ENCODE results near the gene BCL7A. TPM values are rescaled to one million over a fixed set of nuclear protein-coding genes. Genes with fewer than 3 reads are reported as not detected.

BCL7A gene
- total RNA-seq, 1 experiment from 2014 or later = 2.4 TPM

DNA sequence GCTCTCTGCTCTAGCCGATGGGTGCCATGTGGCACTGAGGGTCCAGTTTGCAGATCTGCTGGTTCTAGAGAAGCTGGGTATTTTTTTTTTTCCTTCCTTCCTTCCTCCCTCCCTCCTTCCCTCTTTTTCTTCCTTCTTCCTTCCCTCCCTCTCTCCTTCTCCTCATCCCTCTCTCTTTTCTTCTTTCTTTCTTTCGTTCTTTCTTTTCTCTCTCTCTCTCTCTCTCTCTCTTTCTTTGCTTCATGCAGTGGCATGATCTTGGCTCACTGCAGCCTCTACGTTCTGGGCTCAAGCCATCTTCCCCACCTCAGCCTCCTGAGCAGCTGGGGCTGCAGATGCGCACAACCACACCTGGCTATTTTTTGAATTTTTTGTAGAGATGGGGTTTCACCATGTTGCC lies 2.7 kb upstream of the BCL7A start:
- no peak for DNase-seq
- Histone ChIP-seq H3K9me3 (0 out of 2 replicates have a peak, but pooled peaks cover 2% of the 10 kb centered on the region), H3K4me3 (no peak overlapping the region), H3K27me3 (no peaks in the 10 kb centered on the region), H3K36me3 (no peaks in the 10 kb centered on the region)

DNA sequence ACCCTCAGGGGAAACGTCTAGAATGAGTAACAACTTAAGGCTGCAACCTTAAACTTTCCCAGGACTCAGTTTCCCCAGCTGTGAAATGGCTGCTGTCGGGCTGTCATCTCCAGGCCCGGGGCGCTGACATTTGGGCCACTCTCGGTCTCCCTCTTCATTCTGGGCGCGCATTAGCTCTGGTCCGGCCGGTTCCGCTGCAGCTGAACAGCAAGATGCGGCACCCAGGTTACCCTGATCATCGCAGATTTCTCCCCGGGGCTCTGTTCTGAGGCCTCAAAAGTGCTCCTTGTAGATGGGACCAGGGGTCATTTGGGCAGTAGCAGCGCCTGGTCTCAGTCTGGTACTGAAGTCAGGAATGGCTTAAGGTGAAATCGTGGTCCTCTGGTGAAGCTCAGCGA lies 890 bp upstream of the BCL7A start:
- Histone ChIP-seq H3K27me3 (no peaks in the 10 kb centered on the region), H3K4me3 (peak overlapping the region; percentile 54), H3K36me3 (no peaks in the 10 kb centered on the region), H3K9me3 (0 out of 2 replicates have a peak, but pooled peaks cover 2% of the 10 kb centered on the region)
- DNase-seq = no peak

DNA sequence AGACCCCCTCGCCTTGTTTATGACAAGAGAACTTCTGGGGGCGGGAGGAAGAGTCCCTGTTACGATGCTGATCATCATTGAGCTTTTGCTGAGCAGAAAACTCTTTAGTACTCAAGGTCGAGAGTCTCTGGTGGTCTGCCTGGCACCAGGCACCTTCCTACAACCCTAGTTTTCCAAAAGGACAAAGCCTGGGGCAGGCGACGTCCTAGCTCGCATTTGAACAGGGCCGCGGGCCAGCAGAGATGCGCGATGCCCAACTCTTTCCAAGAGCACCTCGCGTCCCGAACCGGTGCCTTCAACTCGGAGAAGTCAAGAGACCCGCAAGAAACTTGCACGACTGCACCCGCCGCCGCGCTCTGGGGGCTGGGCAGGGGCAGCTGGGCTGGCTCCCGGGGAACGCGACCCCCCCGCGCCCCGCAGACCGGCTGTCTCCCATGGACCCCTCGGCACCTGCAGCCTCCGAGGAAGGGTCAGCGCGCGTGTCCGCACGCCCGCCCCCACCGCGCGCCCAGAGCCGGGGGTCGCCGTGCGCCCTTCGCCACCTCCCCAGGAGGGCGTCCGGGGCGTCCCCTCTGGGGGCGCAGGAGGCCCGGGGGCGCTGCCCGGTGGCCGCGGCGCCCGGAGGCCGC lies 377 bp upstream of the BCL7A start:
- Histone ChIP-seq H3K36me3 (no peaks in the 10 kb centered on the region), H3K4me3 (peak overlapping the region; percentile 54)
- DNase-seq = peak; percentile 27

DNA sequence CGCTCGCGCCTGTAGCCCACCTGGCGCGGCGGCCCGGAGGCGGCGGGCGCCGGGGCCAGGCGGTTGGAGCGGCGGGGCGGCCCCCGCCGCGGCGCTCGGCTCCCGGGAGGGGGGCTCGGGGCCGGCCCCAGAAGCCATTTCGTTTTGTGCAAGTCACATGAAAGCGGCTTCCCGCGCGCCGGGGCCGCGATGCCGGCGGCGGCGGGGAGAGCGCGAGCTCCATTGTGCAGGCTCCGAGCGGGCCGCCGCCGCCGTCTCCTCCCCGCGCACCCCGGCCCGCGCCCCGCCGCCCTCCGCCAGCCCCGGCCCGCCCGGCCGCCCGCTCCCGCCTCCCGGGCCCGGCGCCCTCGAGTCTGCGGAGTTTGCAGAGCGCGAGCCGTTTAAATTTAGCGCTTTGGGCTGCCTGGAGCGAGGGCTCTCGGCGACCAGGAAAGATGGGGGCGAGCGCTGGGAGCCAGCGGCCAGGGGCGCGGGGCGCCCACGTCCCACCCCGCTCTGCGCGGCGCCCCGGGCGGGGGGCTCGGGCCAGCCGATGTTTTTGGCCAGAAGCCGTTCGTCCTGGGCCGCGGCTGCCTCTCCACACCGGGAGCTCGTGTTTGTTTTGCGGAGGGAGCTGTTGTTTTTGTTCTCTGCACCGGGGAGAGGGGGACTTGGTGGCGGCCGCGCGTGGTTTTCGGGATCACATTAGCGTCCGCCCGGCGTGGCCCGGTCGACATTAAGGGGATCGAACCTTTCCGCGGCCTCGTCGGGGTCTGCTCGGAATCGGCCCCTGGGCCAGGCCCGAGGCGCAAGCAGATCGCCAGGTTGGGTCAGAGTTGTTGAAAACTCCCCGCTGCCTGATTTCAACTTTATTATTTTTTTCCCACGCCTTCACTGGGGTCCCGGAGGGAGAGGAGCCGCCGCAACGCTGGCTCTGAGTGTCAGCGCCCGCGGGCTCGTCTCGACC lies 982 bp downstream of the BCL7A start:
- no peaks in the 10 kb centered on the region for H3K27me3 ChIP-seq
- no peaks in the 10 kb centered on the region for H3K36me3 ChIP-seq
- 0 out of 2 replicates have a peak, but pooled peaks cover 2% of the 10 kb centered on the region for H3K9me3 ChIP-seq
- peak; percentile 37 for DNase-seq
- peak overlapping the region; percentile 43 for H3K4me3 ChIP-seq

More for the DNA sequence above, 377 bp upstream of the BCL7A start:
- Histone ChIP-seq H3K27me3 (no peaks in the 10 kb centered on the region), H3K9me3 (0 out of 2 replicates have a peak, but pooled peaks cover 2% of the 10 kb centered on the region)

DNA sequence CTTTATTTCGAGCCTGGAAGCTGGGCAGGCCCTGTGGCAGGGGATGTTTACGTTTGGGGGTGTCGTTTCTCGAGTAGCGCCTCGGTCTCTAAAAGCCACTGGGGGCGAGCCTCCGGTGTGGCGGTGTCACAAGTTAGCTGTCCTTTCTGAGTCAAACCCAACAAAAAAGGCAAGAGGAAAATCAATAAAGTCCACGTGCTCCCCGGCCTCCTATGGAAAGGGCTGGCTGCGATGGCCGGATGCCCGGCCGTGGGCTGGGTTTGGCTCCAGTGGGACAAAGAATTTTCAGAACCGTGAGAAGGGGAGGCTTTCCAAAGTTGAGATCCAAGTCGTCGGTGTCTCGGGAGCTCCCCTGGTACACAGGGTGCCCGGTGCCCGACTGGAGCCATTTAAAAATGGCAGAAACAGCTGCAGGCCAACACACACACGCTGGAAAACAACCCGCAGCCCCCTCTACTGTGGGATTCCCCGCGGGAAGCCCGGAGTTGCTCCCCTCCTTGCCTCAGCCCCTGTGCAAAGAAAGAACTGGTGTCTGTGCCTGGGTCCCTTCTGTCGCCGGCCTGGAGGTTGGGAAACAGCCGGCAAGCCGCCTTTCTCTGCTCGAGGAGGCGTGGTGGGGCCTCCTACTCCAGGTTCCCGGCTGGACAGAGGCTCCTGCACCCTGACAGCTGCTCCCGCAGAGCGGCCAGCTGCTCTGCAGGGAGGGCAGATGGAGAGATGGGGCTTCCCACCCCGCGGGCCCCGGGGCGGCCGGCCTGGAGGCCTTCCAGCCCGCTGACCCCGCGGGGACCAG lies 1.9 kb downstream of the BCL7A start:
- DNase-seq = peak; percentile 74
- Histone ChIP-seq H3K27me3 (no peaks in the 10 kb centered on the region), H3K9me3 (no peaks in the 10 kb centered on the region), H3K36me3 (no peaks in the 10 kb centered on the region), H3K4me3 (peak overlapping the region; percentile 43)

DNA sequence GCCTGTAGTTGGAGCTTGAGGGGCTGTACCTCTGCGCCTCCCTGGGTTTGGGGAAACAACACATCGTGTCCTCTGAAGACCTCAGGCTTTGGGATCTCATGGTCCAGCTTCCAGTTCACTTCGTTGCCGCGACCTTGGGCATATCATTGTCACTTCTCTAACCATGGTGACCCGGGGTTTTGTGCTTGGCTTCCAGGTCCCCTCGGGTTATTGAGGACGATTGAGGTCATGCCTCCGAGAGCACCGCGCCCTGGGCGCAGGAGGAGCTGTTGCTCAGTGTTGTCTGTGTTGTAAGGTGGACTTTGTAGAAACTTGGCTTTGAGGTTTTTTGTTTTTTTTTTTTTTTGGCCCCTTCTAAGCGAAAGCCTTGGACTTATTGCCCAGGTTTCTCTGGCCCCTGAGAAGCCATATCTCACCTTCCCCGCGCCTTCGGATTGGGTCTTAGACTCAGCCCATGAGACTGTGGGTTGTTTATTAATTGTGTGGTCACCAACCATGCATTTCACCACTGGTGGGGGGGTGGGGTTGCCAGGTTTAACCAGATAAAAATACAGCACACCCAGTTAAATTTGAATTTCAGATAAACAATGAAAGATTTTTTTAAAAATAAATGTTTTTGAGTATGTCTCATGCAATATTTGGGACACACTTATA lies 2.6 kb downstream of the BCL7A start:
- no peak overlapping the region for H3K4me3 ChIP-seq
- H3K36me3 ChIP-seq = no peaks in the 10 kb centered on the region
- H3K27me3 ChIP-seq = no peaks in the 10 kb centered on the region
- H3K9me3 ChIP-seq = no peaks in the 10 kb centered on the region
- DNase-seq = no peak

DNA sequence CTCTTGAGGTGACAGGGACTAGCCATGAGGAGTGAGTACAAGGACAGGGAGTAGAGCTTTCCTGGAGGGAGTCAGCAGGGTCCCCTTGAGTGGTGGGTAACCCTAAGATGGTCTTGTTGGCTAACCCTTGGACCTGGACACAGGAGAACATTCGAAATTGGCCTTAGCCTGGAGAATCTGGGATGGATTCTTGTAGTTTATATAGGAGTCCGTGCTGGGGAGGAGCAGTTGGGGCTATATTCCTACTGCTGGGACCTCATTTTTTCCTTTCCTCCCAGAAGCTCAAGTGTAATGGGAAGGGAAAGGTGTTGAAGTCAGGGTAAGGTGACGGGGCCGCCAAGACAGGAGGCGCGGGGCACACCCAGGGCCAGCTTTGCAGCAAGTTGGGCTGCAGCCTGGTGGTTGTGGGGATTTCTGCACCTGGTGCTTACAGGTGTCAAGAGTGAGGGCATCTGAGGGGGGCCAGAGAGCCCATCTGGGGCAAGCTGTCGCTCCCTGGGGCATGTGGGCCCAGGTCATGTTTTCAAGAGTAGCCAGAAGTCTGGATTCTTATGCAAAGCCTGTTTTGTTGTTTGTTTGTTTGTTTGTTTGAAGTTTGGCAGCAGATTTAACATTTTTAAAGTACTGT lies 5.1 kb downstream of the BCL7A start:
- DNase-seq = no peak
- Histone ChIP-seq H3K4me3 (no peak overlapping the region), H3K9me3 (no peaks in the 10 kb centered on the region), H3K36me3 (no peaks in the 10 kb centered on the region), H3K27me3 (no peaks in the 10 kb centered on the region)

DNA sequence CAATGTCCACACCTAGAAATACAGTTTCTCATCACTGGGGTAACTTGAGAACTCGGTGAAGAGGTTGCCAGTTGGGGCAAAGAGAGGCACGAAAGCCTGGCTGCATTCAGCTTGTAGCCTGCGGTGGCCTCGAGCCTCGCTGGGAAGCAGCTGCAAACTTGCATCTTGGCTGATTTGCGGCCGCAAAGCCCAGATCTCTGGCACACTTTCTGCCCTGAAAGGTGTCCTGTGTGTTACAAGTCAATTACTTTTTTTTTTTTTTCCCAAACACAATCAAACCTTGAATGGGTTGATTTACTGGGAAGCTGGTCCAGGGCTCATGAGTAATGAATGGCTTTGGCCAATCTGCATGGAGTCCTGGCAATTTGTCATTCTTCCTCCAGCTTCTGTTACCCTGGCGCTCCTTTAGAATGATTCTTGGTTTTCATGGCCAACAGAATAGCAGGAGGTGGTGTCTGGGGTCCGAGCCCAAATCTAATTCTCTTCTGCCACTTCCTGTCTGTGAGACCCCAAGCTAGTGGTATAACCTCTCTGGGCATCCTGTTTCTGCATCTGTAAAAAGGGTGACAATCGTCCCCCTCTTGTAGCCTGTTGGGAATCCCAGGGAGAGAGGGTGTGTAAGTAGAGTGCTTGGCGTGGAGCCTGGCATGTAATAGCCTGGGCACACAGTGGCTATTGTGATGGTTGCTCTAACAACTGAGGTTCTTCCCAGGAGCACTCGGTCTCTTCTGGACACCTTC lies 6.7 kb downstream of the BCL7A start:
- Histone ChIP-seq H3K9me3 (no peaks in the 10 kb centered on the region), H3K4me3 (no peak overlapping the region), H3K27me3 (no peaks in the 10 kb centered on the region), H3K36me3 (no peaks in the 10 kb centered on the region)
- peak; percentile 72 for DNase-seq

DNA sequence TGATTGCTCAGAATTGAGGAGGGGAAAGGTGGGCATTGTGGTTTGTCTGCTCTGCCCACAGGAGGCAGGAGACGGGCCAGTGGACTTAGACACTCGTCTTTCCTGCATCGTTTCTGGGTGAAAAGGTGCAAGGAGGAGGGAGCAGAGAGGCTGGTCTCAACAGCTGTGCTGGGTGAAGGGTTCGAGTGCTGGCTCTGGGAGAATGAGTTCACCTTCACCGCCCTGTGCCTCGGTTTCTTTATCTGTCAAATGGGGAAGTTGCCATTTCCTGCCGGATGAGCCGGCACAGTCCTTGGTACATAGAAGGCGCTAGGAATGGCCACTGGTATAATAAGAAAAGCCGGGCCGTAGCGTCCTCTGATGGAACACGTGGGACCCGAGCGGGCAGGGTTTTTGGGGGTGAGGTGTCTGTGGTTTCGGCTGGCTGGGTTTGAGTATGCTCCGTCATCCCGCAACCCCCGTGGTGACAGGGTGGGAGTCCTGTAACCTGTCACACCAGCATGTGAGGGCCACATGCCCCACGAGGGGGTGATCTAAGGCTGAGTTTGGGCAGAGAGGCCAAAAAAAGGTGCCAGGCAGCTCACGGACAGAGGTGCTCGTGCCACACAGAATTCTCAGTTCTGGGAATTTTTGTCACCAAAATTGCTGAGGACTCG lies 7.3 kb downstream of the BCL7A start:
- DNase-seq = no peak
- Histone ChIP-seq H3K9me3 (no peaks in the 10 kb centered on the region), H3K4me3 (no peak overlapping the region), H3K36me3 (no peaks in the 10 kb centered on the region), H3K27me3 (no peaks in the 10 kb centered on the region)

DNA sequence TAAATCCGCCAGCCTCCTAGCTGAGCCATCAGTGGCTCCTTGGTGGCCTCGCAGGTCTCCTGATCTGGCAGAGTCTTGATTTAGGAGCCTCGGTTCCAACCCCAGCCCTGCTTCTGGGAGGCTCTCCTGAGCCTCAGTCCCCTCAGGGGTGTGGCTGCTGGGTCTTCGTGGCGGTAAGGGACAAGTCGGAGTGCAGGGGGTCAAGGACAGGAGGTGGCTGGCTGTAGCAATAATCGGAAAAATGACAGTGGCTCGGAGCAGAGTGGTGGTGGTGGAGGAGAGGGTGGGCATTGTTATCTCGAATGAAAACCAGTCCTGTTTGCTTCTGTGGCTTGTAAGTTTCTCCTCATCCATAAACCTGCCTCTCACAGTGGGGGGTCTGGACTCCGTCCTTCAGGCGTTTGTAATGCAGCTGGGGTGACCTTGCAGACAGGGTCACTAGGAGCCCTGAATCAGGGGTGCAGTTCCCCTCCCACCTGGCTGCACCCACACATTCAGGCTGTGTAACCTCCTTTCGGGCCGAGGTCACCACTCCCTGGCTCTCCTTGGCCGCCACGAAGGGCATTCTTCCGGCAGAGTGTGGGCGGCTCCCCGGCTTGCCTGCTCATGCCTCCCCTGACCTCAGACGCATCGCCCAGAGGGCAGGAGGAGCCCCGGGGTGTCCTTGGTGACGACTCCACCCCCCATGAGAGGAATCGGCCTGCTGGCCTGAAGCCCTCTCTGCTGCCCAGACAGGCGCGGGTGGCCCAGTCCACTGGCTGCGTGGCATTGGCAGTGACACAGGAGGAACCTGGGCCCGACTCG lies 8.1 kb downstream of the BCL7A start:
- Histone ChIP-seq H3K27me3 (no peaks in the 10 kb centered on the region), H3K9me3 (no peaks in the 10 kb centered on the region), H3K4me3 (no peak overlapping the region), H3K36me3 (no peaks in the 10 kb centered on the region)
- DNase-seq = no peak

DNA sequence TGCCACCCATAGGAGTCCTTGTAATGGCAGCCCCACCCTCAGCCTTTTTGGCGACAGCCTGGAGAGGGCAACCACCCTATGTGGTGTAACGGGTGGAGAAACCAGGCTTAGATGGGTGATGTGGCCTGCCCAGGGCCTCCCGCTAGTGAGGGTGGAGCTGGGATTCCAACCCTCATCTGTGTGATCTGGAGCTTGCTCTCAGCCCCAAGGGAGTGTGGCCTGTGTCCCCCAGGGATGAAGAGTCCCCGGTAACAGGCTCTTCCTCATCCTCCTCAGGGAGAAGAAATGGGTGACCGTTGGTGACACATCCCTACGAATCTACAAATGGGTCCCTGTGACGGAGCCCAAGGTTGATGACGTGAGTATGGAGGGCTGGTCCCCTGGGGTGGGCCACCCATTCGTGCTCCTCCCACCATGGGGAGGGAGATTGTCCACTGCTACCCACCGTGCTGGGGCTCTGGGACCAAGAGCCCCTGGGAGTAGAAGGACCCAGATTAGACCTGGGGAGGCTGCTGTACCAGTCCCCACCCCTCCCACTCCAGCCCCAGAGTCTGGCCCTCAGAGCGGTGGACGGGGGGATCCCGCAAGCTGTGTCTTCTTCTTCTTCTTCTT lies 8.8 kb downstream of the BCL7A start:
- Histone ChIP-seq H3K36me3 (no peaks in the 10 kb centered on the region), H3K27me3 (no peaks in the 10 kb centered on the region), H3K9me3 (no peaks in the 10 kb centered on the region), H3K4me3 (no peak overlapping the region)
- no peak for DNase-seq

DNA sequence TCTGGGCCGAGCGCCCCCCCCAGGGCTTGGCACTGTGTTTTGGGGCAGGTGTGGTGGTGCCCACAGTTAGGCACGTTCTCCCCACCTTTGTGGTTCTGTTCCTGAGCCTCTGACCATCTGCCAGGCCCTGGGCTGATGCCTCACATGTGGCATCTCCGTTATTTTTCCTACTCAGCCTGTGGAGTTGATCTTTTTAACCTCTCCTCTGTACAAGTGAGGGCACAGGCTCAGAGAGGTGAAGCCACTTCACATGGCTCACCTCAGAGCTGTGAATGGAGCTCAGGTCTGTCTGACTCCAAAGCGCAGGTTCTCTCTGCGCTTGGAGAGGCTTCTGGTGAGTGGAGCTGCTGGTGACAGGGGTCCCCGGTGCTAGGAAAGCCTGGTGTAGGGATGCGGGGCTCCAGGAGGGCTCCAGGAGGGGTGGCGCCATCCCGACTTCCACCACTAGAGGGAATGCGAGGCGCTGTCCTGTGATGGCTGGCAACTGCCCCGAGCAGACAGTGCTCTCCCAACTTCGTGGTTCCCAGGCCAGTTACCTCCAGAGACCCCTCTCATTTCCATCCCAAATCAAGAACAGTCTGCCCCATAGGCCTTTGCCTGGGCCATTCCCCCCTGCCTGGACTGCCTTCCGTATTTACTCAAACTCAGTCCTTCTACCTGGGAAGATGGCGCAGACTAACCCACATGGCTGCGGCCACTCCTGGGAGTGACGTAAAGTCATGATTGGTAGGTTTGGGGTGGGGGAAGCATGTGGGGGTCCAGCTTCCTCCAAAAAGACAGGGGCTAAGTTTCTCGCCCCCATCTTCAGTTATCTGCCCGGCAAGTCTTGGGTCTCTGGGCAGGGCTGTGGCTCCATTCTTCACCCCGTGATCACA lies 9.9 kb downstream of the BCL7A start:
- Histone ChIP-seq H3K9me3 (no peaks in the 10 kb centered on the region), H3K4me3 (no peak overlapping the region), H3K27me3 (no peaks in the 10 kb centered on the region), H3K36me3 (no peaks in the 10 kb centered on the region)
- peak; percentile 39 for DNase-seq

DNA sequence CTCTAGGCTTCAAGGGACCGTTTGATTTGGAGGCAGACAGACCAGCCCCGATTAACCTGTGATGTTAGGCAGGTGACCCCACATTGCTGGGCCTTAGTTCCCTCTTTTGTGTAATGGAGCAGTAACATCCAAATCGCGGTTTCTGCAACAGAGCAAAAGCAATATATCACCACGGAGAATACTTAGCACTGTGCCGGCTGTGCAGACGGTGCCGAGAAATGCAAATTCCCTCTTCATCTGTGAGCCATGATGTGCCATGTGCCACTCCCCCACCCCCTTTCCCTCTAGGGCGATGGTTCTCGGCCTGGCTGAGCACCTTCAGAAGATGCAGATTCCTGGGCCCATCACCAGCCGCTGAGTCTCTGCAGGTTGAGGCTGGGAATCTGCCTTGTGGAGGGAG lies 10.9 kb downstream of the BCL7A start:
- Histone ChIP-seq H3K27me3 (no peaks in the 10 kb centered on the region), H3K9me3 (no peaks in the 10 kb centered on the region), H3K4me3 (no peak overlapping the region), H3K36me3 (no peaks in the 10 kb centered on the region)
- no peak for DNase-seq
